IMR-90 (cell line): ENCODE measurements around the gene MEIS1.

Source experiments
- CEBPB ChIP-seq: IDR thresholded peaks from 2 replicates; pipeline ENCODE4 v1.6.1; 2012; ENCODE audit warnings: low read depth, low read length, improper control_type of control experiment
- CHD1 ChIP-seq: IDR thresholded peaks from 2 replicates; pipeline ENCODE4 v1.6.1; 2012; ENCODE audit warnings: low read depth, low read length, improper control_type of control experiment
- MAFK ChIP-seq: IDR thresholded peaks from 2 replicates; pipeline ENCODE4 v1.6.1; 2012; ENCODE audit warnings: low read depth, low read length, improper control_type of control experiment
- NFE2L2 ChIP-seq: fragments of 150-350 bp; IDR thresholded peaks from 2 replicates; pipeline ENCODE4 v1.6.1; 2016; ENCODE audit warnings: low read depth, mild to moderate bottlenecking, low read length
- POLR2A ChIP-seq: IDR thresholded peaks from 2 replicates; pipeline ENCODE4 v1.6.1; 2012; ENCODE audit warnings: mild to moderate bottlenecking, low read depth, low read length
- RAD21 ChIP-seq: IDR thresholded peaks from 2 replicates; pipeline ENCODE4 v1.6.1; 2012; ENCODE audit warnings: low read length, improper control_type of control experiment
- RCOR1 ChIP-seq: IDR thresholded peaks from 2 replicates; pipeline ENCODE4 v1.6.1; 2012; ENCODE audit warnings: mild to moderate bottlenecking, low read length, improper control_type of control experiment; ENCODE audit not compliant: insufficient replicate concordance
- RFX5 ChIP-seq: IDR thresholded peaks from 2 replicates; pipeline ENCODE4 v1.8.0; 2012; ENCODE audit warnings: low read depth, mild to moderate bottlenecking, low read length, moderate library complexity
- SMC3 ChIP-seq: fragments of 150-350 bp; IDR thresholded peaks from 2 replicates; pipeline ENCODE4 v1.6.1; 2016; ENCODE audit warnings: low read depth, mild to moderate bottlenecking, antibody characterized with exemption, low read length, moderate library complexity
- TF ChIP-seq, protein P1 (sequence below): conservative IDR thresholded peaks from 2 replicates; pipeline ENCODE4 v1.5.1; 2012; ENCODE audit warnings: mild to moderate bottlenecking, low read depth, low read length, improper control_type of control experiment
- TF ChIP-seq, protein P2 (sequence below): fragments of 150-350 bp; IDR thresholded peaks from 2 replicates; pipeline ENCODE4 v1.6.1; 2017; ENCODE audit warnings: mild to moderate bottlenecking, antibody characterized with exemption, low read length, low read depth

DNA sequence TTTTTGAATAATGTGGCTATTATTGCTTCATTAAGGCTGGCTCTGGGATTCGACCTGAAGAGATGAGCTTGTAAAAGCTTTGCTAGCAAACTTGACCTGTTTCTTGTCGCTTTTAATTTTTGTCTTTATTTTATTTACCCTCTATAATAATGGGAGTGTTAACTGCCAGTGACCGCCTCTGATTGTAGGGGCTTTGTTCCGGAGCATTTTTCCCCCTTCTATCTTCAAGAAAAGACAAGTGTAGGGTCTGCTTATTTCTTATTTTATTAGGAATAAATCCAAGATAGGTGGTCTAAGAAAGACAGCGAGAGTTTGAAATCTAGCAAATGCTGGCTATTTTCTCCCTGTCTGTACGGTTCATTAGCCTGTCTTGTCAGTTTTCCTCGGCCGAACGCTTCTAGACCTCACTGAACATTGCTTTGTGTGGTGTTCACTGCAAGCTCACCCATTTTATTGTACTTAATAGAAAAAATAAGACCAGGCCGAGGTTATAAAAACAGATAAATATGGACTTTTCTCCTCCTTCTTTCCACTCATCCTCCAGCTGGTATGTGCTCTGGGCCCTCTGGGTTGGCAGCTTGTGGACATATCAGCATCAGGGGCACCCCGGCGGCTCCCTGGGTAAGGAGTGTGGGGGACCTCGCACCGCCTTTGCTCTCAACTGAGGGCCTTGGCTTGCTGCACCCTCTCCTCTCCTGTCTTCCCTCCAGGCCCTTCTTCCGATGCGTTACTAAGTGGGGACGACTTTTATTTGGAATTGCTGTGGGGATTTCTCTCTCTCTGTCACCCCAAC lies 8.5 kb downstream of the MEIS1 start:
- TF ChIP-seq, protein P1, sequence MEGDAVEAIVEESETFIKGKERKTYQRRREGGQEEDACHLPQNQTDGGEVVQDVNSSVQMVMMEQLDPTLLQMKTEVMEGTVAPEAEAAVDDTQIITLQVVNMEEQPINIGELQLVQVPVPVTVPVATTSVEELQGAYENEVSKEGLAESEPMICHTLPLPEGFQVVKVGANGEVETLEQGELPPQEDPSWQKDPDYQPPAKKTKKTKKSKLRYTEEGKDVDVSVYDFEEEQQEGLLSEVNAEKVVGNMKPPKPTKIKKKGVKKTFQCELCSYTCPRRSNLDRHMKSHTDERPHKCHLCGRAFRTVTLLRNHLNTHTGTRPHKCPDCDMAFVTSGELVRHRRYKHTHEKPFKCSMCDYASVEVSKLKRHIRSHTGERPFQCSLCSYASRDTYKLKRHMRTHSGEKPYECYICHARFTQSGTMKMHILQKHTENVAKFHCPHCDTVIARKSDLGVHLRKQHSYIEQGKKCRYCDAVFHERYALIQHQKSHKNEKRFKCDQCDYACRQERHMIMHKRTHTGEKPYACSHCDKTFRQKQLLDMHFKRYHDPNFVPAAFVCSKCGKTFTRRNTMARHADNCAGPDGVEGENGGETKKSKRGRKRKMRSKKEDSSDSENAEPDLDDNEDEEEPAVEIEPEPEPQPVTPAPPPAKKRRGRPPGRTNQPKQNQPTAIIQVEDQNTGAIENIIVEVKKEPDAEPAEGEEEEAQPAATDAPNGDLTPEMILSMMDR, result no peak
- TF ChIP-seq POLR2A (no peak), RCOR1 (no peak), SMC3 (no peak), CEBPB (no peak), CHD1 (no peak), NFE2L2 (no peak), MAFK (no peak), RAD21 (no peak), RFX5 (no peak)
- TF ChIP-seq, protein P2, sequence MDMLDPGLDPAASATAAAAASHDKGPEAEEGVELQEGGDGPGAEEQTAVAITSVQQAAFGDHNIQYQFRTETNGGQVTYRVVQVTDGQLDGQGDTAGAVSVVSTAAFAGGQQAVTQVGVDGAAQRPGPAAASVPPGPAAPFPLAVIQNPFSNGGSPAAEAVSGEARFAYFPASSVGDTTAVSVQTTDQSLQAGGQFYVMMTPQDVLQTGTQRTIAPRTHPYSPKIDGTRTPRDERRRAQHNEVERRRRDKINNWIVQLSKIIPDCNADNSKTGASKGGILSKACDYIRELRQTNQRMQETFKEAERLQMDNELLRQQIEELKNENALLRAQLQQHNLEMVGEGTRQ, result no peak
